Glomerular endothelial cell (primary cell): ENCODE measurements around the gene PPP1R16B. TPM values are rescaled to one million over a fixed set of nuclear protein-coding genes. Genes with fewer than 3 reads are reported as not detected.
"Not testable (repeated sequence)": the region's sequence is repeated elsewhere in the genome, so short reads cannot be mapped to it uniquely, and the experiment has no call there.

Experiments
- DNase-seq: peaks from one replicate; pipeline ENCODE4 v3.0.0-alpha.2; 2011; ENCODE audit warnings: low read depth, low spot score; ENCODE audit errors: extremely low read depth
- total RNA-seq: library from RNA; depleted of rRNA; stranded (reverse); fragments of >200 nt; gene quantifications from 2 replicates; pipeline ENCODE4 v1.2.3, GENCODE V29; 2015

The PPP1R16B gene
- total RNA-seq, 1 donor from 2014 or later, result 132 TPM

GRCh38 chr20:38842558-38842981 lies 37.1 kb downstream of the PPP1R16B start:
- no peak for DNase-seq

GRCh38 chr20:38843346-38843745 lies 37.8 kb downstream of the PPP1R16B start:
- no peak for DNase-seq

GRCh38 chr20:38844963-38845362 lies 39.5 kb downstream of the PPP1R16B start:
- no peak for DNase-seq

- DNase-seq, result no peak
Observed at GRCh38 chr20:38847840-38848239, 42.3 kb downstream of the PPP1R16B start.

GRCh38 chr20:38853759-38854158 lies 48.3 kb downstream of the PPP1R16B start:
- no peak for DNase-seq

- no peak for DNase-seq
Observed at GRCh38 chr20:38854654-38855066, 49.2 kb downstream of the PPP1R16B start.

GRCh38 chr20:38855356-38855755 lies 49.9 kb downstream of the PPP1R16B start:
- DNase-seq, result no peak

GRCh38 chr20:38856570-38856969 lies 51.1 kb downstream of the PPP1R16B start:
- DNase-seq, result no peak

- DNase-seq, result no peak
Observed at GRCh38 chr20:38857703-38858102, 52.2 kb downstream of the PPP1R16B start.

GRCh38 chr20:38859070-38859690 lies 53.7 kb downstream of the PPP1R16B start:
- DNase-seq, result no peak

- not testable (repeated sequence) for DNase-seq
Observed at GRCh38 chr20:38859857-38860256, 54.4 kb downstream of the PPP1R16B start.

GRCh38 chr20:38861071-38861401 lies 55.5 kb downstream of the PPP1R16B start:
- DNase-seq, result no peak

GRCh38 chr20:38862226-38862625 lies 56.7 kb downstream of the PPP1R16B start:
- DNase-seq, result no peak

GRCh38 chr20:38863024-38863851 lies 57.7 kb downstream of the PPP1R16B start:
- DNase-seq, result no peak

GRCh38 chr20:38864662-38865061 lies 59.2 kb downstream of the PPP1R16B start:
- DNase-seq, result no peak

- DNase-seq, result no peak
Observed at GRCh38 chr20:38866265-38867061, 61.0 kb downstream of the PPP1R16B start.

- DNase-seq, result no peak
Observed at GRCh38 chr20:38867062-38867359, 61.5 kb downstream of the PPP1R16B start.

GRCh38 chr20:38870733-38871559 lies 65.4 kb downstream of the PPP1R16B start:
- DNase-seq, result no peak

GRCh38 chr20:38871560-38871953 lies 66.1 kb downstream of the PPP1R16B start:
- no peak for DNase-seq

GRCh38 chr20:38872036-38872435 lies 66.5 kb downstream of the PPP1R16B start:
- no peak for DNase-seq
